WERI-Rb-1 (cell line): Measurements from ENCODE around the gene TSPOAP1.

Experiments
- DNase-seq: peaks from one replicate; pipeline ENCODE4 v3.0.0-alpha.2; 2020
- H3K27ac ChIP-seq: fragments of 250-450 bp; sonication (Bioruptor Pico); 2 replicates; pipeline ENCODE4 v1.5.1; 2020; ENCODE audit warnings: mild to moderate bottlenecking, moderate library complexity
- H3K27me3 ChIP-seq: fragments of 250-450 bp; sonication (Bioruptor Pico); 2 replicates; pipeline ENCODE4 v1.5.1; 2021; ENCODE audit warnings: mild to moderate bottlenecking, low read depth, moderate library complexity; ENCODE audit not compliant: insufficient read depth, severe bottlenecking
- H3K36me3 ChIP-seq: fragments of 250-450 bp; sonication (Bioruptor Pico); 2 replicates; pipeline ENCODE4 v1.5.1; 2020; ENCODE audit warnings: mild to moderate bottlenecking, moderate library complexity
- H3K4me3 ChIP-seq: 2 replicates; pipeline ENCODE4 v1.5.1; 2011; ENCODE audit warnings: low read depth, mild to moderate bottlenecking, control low read depth, low read length
- H3K9me3 ChIP-seq: fragments of 250-450 bp; sonication (Bioruptor Pico); 2 replicates; pipeline ENCODE4 v1.5.1; 2021; ENCODE audit warnings: mild to moderate bottlenecking, moderate library complexity; ENCODE audit not compliant: severe bottlenecking
- CTCF ChIP-seq: IDR thresholded peaks from 2 replicates; pipeline ENCODE4 v1.5.1; 2011; ENCODE audit warnings: low read depth, mild to moderate bottlenecking, control low read depth, inconsistent platforms, low read length

Gene TSPOAP1

GRCh38 chr17:58302171-58302918, 26.2 kb downstream of the TSPOAP1 start:
- Histone ChIP-seq H3K4me3 (no peak overlapping the region), H3K27ac (no peak overlapping the region), H3K9me3 (no peaks in the 10 kb centered on the region), H3K27me3 (no peaks in the 10 kb centered on the region), H3K36me3 (peaks cover 11% of the 10 kb centered on the region)
- TF ChIP-seq CTCF = no peak
- DNase-seq = no peak

GRCh38 chr17:58301504-58302150, 27.0 kb downstream of the TSPOAP1 start:
- no peak for DNase-seq
- Histone ChIP-seq H3K9me3 (no peaks in the 10 kb centered on the region), H3K4me3 (no peak overlapping the region), H3K27ac (no peak overlapping the region), H3K27me3 (no peaks in the 10 kb centered on the region), H3K36me3 (peaks cover 6% of the 10 kb centered on the region)
- TF ChIP-seq CTCF = no peak

GRCh38 chr17:58300336-58300735, 28.3 kb downstream of the TSPOAP1 start:
- no peaks in the 10 kb centered on the region for H3K9me3 ChIP-seq
- H3K27me3 ChIP-seq = no peaks in the 10 kb centered on the region
- H3K4me3 ChIP-seq = no peak overlapping the region
- DNase-seq = no peak
- no peak overlapping the region for H3K27ac ChIP-seq
- TF ChIP-seq CTCF = no peak
- H3K36me3 ChIP-seq = peaks cover 6% of the 10 kb centered on the region

- no peak for TF ChIP-seq CTCF
- no peaks in the 10 kb centered on the region for H3K36me3 ChIP-seq
- no peak for DNase-seq
- no peaks in the 10 kb centered on the region for H3K9me3 ChIP-seq
- H3K27me3 ChIP-seq = no peaks in the 10 kb centered on the region
- H3K4me3 ChIP-seq = no peak overlapping the region
- H3K27ac ChIP-seq = no peak overlapping the region
These were observed 34.6 kb downstream of the TSPOAP1 start for GRCh38 chr17:58294034-58294433.

- H3K27ac ChIP-seq = no peak overlapping the region
- no peak for DNase-seq
- H3K36me3 ChIP-seq = no peaks in the 10 kb centered on the region
- no peak for TF ChIP-seq CTCF
- no peaks in the 10 kb centered on the region for H3K9me3 ChIP-seq
- H3K27me3 ChIP-seq = no peaks in the 10 kb centered on the region
- no peak overlapping the region for H3K4me3 ChIP-seq
These were observed 37.3 kb downstream of the TSPOAP1 start for GRCh38 chr17:58291246-58291645.
